HepG2 (cell line): ENCODE measurements around the gene CIAO3. TPM values are rescaled to one million over a fixed set of nuclear protein-coding genes. Genes with fewer than 3 reads are reported as not detected.

ENCODE experiments used
- FOXM1 ChIP-seq: sonication (generic); formaldehyde crosslinking; IDR thresholded peaks from 2 replicates; pipeline ENCODE4 v1.5.0; 2020; ENCODE audit warnings: missing genetic modification reagents
- HHEX ChIP-seq: IDR thresholded peaks from 2 replicates; pipeline ENCODE4 v1.6.1; 2016; ENCODE audit warnings: control low read depth
- HNF4A ChIP-seq: sonication (generic); formaldehyde crosslinking; IDR thresholded peaks from 2 replicates; pipeline ENCODE4 v1.4.0; 2020; ENCODE audit warnings: missing genetic modification reagents
- JARID2 ChIP-seq: sonication (generic); formaldehyde crosslinking; IDR thresholded peaks from 2 replicates; pipeline ENCODE4 v1.8.1; 2023; ENCODE audit warnings: missing genetic modification reagents, inconsistent platforms; ENCODE audit not compliant: insufficient replicate concordance
- KLF12 ChIP-seq: sonication (generic); formaldehyde crosslinking; IDR thresholded peaks from 2 replicates; pipeline ENCODE4 v1.4.0; 2020; ENCODE audit warnings: missing genetic modification reagents, borderline replicate concordance
- NFIB ChIP-seq: sonication (generic); formaldehyde crosslinking; IDR thresholded peaks from 2 replicates; pipeline ENCODE4 v1.9.0; 2021; ENCODE audit warnings: missing genetic modification reagents, mild to moderate bottlenecking, borderline replicate concordance
- SALL1 ChIP-seq: sonication (generic); formaldehyde crosslinking; IDR thresholded peaks from 2 replicates; pipeline ENCODE4 v1.8.0; 2022; ENCODE audit warnings: mild to moderate bottlenecking, missing genetic modification reagents
- SP1 ChIP-seq, 2 experiments: fragments of 450-650 bp in 1 of 2; sonication (generic) in 1 of 2; formaldehyde crosslinking in 1 of 2; IDR thresholded peaks; 2 replicates each; pipeline versions ENCODE4 v1.4.0 to v1.6.1; 2016 to 2020; ENCODE audit warnings: missing genetic modification reagents in 1 of 2
- U2AF2 ChIP-seq: fragments of 200-400 bp; formaldehyde crosslinking; IDR thresholded peaks from 2 replicates; pipeline ENCODE4 v1.6.1; 2017; ENCODE audit warnings: low read depth, mild to moderate bottlenecking, low read length
- ZC3H13 ChIP-seq: sonication (generic); formaldehyde crosslinking; IDR thresholded peaks from 2 replicates; pipeline ENCODE4 v1.8.1; 2023; ENCODE audit warnings: mild to moderate bottlenecking, missing genetic modification reagents, moderate library complexity
- ZNF260 ChIP-seq: sonication (generic); formaldehyde crosslinking; IDR thresholded peaks from 2 replicates; pipeline ENCODE4 v1.4.0; 2020; ENCODE audit warnings: missing genetic modification reagents, low read depth, mild to moderate bottlenecking, borderline replicate concordance
- ZNF335 ChIP-seq: sonication (generic); formaldehyde crosslinking; IDR thresholded peaks from 2 replicates; pipeline ENCODE4 v1.4.0; 2020; ENCODE audit warnings: missing genetic modification reagents
- ZNF510 ChIP-seq: sonication (generic); formaldehyde crosslinking; IDR thresholded peaks from 2 replicates; pipeline ENCODE4 v1.4.0; 2020; ENCODE audit warnings: low read depth, mild to moderate bottlenecking, missing genetic modification reagents
- ZNF672 ChIP-seq: sonication (generic); formaldehyde crosslinking; IDR thresholded peaks from 2 replicates; pipeline ENCODE4 v1.8.1; 2022; ENCODE audit warnings: missing genetic modification reagents
- ZNF687 ChIP-seq: sonication (generic); formaldehyde crosslinking; IDR thresholded peaks from 2 replicates; pipeline ENCODE4 v1.5.1; 2020; ENCODE audit warnings: mild to moderate bottlenecking, missing genetic modification reagents, moderate library complexity
- ZNF740 ChIP-seq: sonication (generic); formaldehyde crosslinking; IDR thresholded peaks from 2 replicates; pipeline ENCODE4 v1.4.0; 2020; ENCODE audit warnings: missing genetic modification reagents
- ZNF782 ChIP-seq: sonication (generic); formaldehyde crosslinking; IDR thresholded peaks from 2 replicates; pipeline ENCODE4 v1.4.0; 2020; ENCODE audit warnings: missing genetic modification reagents, mild to moderate bottlenecking, borderline replicate concordance
- ZNF891 ChIP-seq: sonication (generic); formaldehyde crosslinking; IDR thresholded peaks from 2 replicates; pipeline ENCODE4 v1.5.0; 2020; ENCODE audit warnings: mild to moderate bottlenecking, missing genetic modification reagents
- polyA plus RNA-seq, 8 experiments: library from polyadenylated mRNA; depleted of rRNA in 3 of 8; stranded (reverse) in 7 of 8; unstranded in 1 of 8; fragments of >200 nt; fragmentation: Illumina TruSeq in 4 of 8; extraction: Trizol in 4 of 8; gene quantifications; 2 replicates each; pipeline versions ENCODE4 v1.2.1 to v1.2.3, GENCODE V29; 2011 to 2016; ENCODE audit warnings: low read depth in 4 of 8, missing spikeins in 1 of 8, mixed read lengths in 1 of 8; ENCODE audit not compliant: insufficient read depth in 1 of 8
- total RNA-seq, 5 experiments: library from RNA; depleted of rRNA; stranded (reverse); fragments of >200 nt; fragmentation: Illumina TruSeq; extraction: Trizol; gene quantifications; 2 replicates each; pipeline ENCODE4 v1.2.3, GENCODE V29; 2016; ENCODE audit warnings: low read depth in 1 of 5
- TF ChIP-seq, protein P1 (sequence below): sonication (generic); formaldehyde crosslinking; conservative IDR thresholded peaks from 2 replicates; pipeline ENCODE4 v1.4.0; 2020; ENCODE audit warnings: missing genetic modification reagents

The CIAO3 gene
- total and polyA plus RNA-seq, 2 of the 13 experiments (the other 11 are each of a cell fraction or from before 2014, with no cell fraction given), result 21.7 to 25.0 TPM

DNA sequence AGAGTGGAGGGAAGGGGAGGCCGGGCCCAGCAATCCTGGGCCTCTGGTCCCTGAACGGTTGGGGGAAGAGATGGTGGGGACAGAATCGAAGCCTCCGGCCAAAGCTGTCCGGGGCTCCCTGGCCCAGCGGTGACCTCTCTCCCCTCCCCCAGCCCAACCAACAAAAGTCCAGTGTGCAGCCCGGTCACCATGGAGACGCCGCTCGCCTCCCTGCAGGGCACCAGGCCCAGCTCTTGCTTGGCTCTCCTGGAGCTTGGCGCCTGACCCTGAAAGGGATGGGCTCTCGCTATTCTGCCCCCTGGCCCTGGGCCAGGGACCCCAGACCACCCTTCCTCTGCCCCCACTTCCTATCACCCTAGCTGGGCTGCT, 24.6 kb downstream of the CIAO3 start (continued):
- TF ChIP-seq ZNF740 (no peak), U2AF2 (0 out of 2 replicates have a peak, but pooled peaks have one; percentile 83), NFIB (CRISPR knock-in tag) (no peak), ZNF672 (CRISPR knock-in tag) (no peak), KLF12 (no peak), FOXM1 (no peak), ZNF510 (CRISPR knock-in tag) (no peak), HHEX (CRISPR knock-in tag) (no peak), SALL1 (peak; percentile 19; the same call in 1 of the 2 replicates), HNF4A (peak; percentile 33; the same call in 1 of the 2 replicates), ZC3H13 (CRISPR knock-in tag) (no peak), ZNF782 (CRISPR knock-in tag) (peak; percentile 64; the same call in 1 of the 2 replicates), JARID2 (no peak), ZNF260 (no peak), ZNF687 (CRISPR knock-in tag) (peak; percentile 8; the same call in 1 of the 2 replicates), ZNF891 (CRISPR knock-in tag) (0 out of 2 replicates have a peak, but pooled peaks have one; percentile 2), ZNF335 (CRISPR knock-in tag) (no peak), SP1 (IDR thresholded peaks at IDR 0.05) (no peak), SP1 (CRISPR knock-in tag; IDR thresholded peaks at IDR 0.05) (no peak)
- TF ChIP-seq, protein P1, sequence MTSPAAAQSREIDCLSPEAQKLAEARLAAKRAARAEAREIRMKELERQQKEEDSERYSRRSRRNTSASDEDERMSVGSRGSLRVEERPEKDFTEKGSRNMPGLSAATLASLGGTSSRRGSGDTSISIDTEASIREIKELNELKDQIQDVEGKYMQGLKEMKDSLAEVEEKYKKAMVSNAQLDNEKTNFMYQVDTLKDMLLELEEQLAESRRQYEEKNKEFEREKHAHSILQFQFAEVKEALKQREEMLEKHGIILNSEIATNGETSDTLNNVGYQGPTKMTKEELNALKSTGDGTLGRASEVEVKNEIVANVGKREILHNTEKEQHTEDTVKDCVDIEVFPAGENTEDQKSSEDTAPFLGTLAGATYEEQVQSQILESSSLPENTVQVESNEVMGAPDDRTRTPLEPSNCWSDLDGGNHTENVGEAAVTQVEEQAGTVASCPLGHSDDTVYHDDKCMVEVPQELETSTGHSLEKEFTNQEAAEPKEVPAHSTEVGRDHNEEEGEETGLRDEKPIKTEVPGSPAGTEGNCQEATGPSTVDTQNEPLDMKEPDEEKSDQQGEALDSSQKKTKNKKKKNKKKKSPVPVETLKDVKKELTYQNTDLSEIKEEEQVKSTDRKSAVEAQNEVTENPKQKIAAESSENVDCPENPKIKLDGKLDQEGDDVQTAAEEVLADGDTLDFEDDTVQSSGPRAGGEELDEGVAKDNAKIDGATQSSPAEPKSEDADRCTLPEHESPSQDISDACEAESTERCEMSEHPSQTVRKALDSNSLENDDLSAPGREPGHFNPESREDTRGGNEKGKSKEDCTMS (CRISPR knock-in tag), result no peak
